DND-41 (cell line): ENCODE results near the gene MAPK1IP1L.

Experiments
- CTCF ChIP-seq: IDR thresholded peaks from 2 replicates; pipeline ENCODE4 v1.5.1; 2012; ENCODE audit warnings: borderline replicate concordance, low read length, moderate library complexity, mild to moderate bottlenecking; ENCODE audit not compliant: poor library complexity, severe bottlenecking; ENCODE audit errors: extremely low read depth
- EZH2 ChIP-seq: IDR thresholded peaks from 3 replicates; pipeline ENCODE4 v1.6.1; 2012; ENCODE audit warnings: borderline replicate concordance, low read depth, mild to moderate bottlenecking, moderate library complexity, low read length, inconsistent platforms; ENCODE audit not compliant: severe bottlenecking

- TF ChIP-seq CTCF (no peak), EZH2 (no peak)
Observed at GRCh38 chr14:55057919-55058318, 6.5 kb downstream of the MAPK1IP1L start.
